Progenitor cell of endocrine pancreas (in vitro differentiated cells): ENCODE data around the gene RBP3. TPM values are rescaled to one million over a fixed set of nuclear protein-coding genes. Genes with fewer than 3 reads are reported as not detected.

ENCODE experiments used
- DNase-seq: peaks from one replicate; pipeline ENCODE4 v3.0.0; 2021; ENCODE audit warnings: low spot score; ENCODE audit not compliant: unreplicated experiment
- H3K27ac Mint-ChIP-seq: 2 replicates; pipeline ENCODE4 v1.8.0; 2021; ENCODE audit warnings: mild to moderate bottlenecking, moderate library complexity, mixed read lengths
- H3K27me3 Mint-ChIP-seq: 2 replicates; pipeline ENCODE4 v1.8.0; 2021; ENCODE audit warnings: mixed read lengths
- H3K36me3 Mint-ChIP-seq: 2 replicates; pipeline ENCODE4 v1.8.0; 2022; ENCODE audit warnings: mixed read lengths; ENCODE audit not compliant: insufficient read depth
- H3K4me1 Mint-ChIP-seq: 2 replicates; pipeline ENCODE4 v1.8.0; 2021; ENCODE audit warnings: low read depth, mixed read lengths
- H3K4me3 Mint-ChIP-seq: 2 replicates; pipeline ENCODE4 v1.8.0; 2021; ENCODE audit warnings: low read depth, mild to moderate bottlenecking, moderate library complexity, mixed read lengths
- H3K9me3 Mint-ChIP-seq: 2 replicates; pipeline ENCODE4 v1.8.0; 2021; ENCODE audit warnings: low read depth, mixed read lengths
- CTCF ChIP-seq: fragments of 200-600 bp; sonication (generic); IDR thresholded peaks from one replicate; pipeline ENCODE4 v1.5.0; 2021; ENCODE audit warnings: antibody characterized with exemption, mild to moderate bottlenecking; ENCODE audit not compliant: unreplicated experiment
- total RNA-seq: library from RNA; stranded (reverse); gene quantifications from 2 replicates; pipeline ENCODE4 v1.2.1, GENCODE V29; 2021

Gene RBP3
- total RNA-seq, 1 donor from 2014 or later, result 0.10 TPM

GRCh38 chr10:47366731-47367460, 18.7 kb downstream of the RBP3 start:
- H3K9me3 Mint-ChIP-seq, result no peaks in the 10 kb centered on the region
- no peak overlapping the region for H3K27ac Mint-ChIP-seq
- DNase-seq, result no peak
- no peak overlapping the region for H3K4me3 Mint-ChIP-seq
- H3K4me1 Mint-ChIP-seq, result peaks cover 4% of the 10 kb centered on the region
- TF ChIP-seq CTCF, result no peak
- no peaks in the 10 kb centered on the region for H3K36me3 Mint-ChIP-seq
- H3K27me3 Mint-ChIP-seq, result peaks cover 24% of the 10 kb centered on the region

- H3K27ac Mint-ChIP-seq, result no peak overlapping the region
- no peak for DNase-seq
- H3K4me1 Mint-ChIP-seq, result peaks cover 4% of the 10 kb centered on the region
- no peaks in the 10 kb centered on the region for H3K9me3 Mint-ChIP-seq
- peaks cover 24% of the 10 kb centered on the region for H3K27me3 Mint-ChIP-seq
- no peak overlapping the region for H3K4me3 Mint-ChIP-seq
- H3K36me3 Mint-ChIP-seq, result no peaks in the 10 kb centered on the region
- TF ChIP-seq CTCF, result no peak
Observed at GRCh38 chr10:47367646-47368045, 19.5 kb downstream of the RBP3 start.

- DNase-seq, result no peak
- H3K9me3 Mint-ChIP-seq, result no peaks in the 10 kb centered on the region
- H3K4me1 Mint-ChIP-seq, result peaks cover 4% of the 10 kb centered on the region
- H3K36me3 Mint-ChIP-seq, result no peaks in the 10 kb centered on the region
- H3K27ac Mint-ChIP-seq, result no peak overlapping the region
- peaks cover 24% of the 10 kb centered on the region for H3K27me3 Mint-ChIP-seq
- H3K4me3 Mint-ChIP-seq, result no peak overlapping the region
- TF ChIP-seq CTCF, result no peak
Observed at GRCh38 chr10:47368431-47369180, 20.4 kb downstream of the RBP3 start.

GRCh38 chr10:47369251-47369894, 21.2 kb downstream of the RBP3 start:
- no peak overlapping the region for H3K27ac Mint-ChIP-seq
- H3K4me3 Mint-ChIP-seq, result no peak overlapping the region
- no peaks in the 10 kb centered on the region for H3K36me3 Mint-ChIP-seq
- H3K27me3 Mint-ChIP-seq, result peaks cover 21% of the 10 kb centered on the region
- no peak for DNase-seq
- TF ChIP-seq CTCF, result no peak
- peaks cover 1% of the 10 kb centered on the region for H3K4me1 Mint-ChIP-seq
- no peaks in the 10 kb centered on the region for H3K9me3 Mint-ChIP-seq

- Mint-ChIP-seq H3K27me3 (peaks cover 20% of the 10 kb centered on the region), H3K4me3 (no peak overlapping the region), H3K4me1 (peaks cover 1% of the 10 kb centered on the region), H3K36me3 (no peaks in the 10 kb centered on the region), H3K9me3 (no peaks in the 10 kb centered on the region), H3K27ac (no peak overlapping the region)
- DNase-seq, result no peak
- no peak for TF ChIP-seq CTCF
Observed at GRCh38 chr10:47370015-47370767, 22.0 kb downstream of the RBP3 start.
